Parathyroid adenoma (tissue), 2 donors: Measurements from ENCODE around the gene CHRNG.

Experiments
- H2AFZ ChIP-seq: fragments of 300-600 bp; sonication (generic); one replicate; pipeline ENCODE4 v1.7.0; 2017; ENCODE audit warnings: antibody characterized with exemption, mild to moderate bottlenecking
- H3K27ac ChIP-seq: fragments of 300-600 bp; sonication (generic); one replicate; pipeline ENCODE4 v1.7.0; 2017
- H3K27me3 ChIP-seq: fragments of 300-600 bp; sonication (generic); one replicate; pipeline ENCODE4 v1.7.0; 2017; ENCODE audit warnings: low read length; ENCODE audit not compliant: control insufficient read depth, insufficient read depth
- H3K36me3 ChIP-seq: fragments of 300-600 bp; sonication (generic); one replicate; pipeline ENCODE4 v1.7.0; 2017; ENCODE audit warnings: low read length; ENCODE audit not compliant: control insufficient read depth, insufficient read depth
- H3K4me1 ChIP-seq: fragments of 300-600 bp; sonication (generic); one replicate; pipeline ENCODE4 v1.7.0; 2017; ENCODE audit warnings: control low read depth
- H3K4me2 ChIP-seq: fragments of 300-600 bp; sonication (generic); one replicate; pipeline ENCODE4 v1.7.0; 2017; ENCODE audit warnings: low read length
- H3K4me3 ChIP-seq: fragments of 300-600 bp; sonication (generic); one replicate; pipeline ENCODE4 v1.7.0; 2017; ENCODE audit warnings: low read depth, low read length
- H3K79me2 ChIP-seq: fragments of 300-600 bp; sonication (generic); one replicate; pipeline ENCODE4 v1.7.0; 2017; ENCODE audit warnings: control low read depth
- H3K9ac ChIP-seq: fragments of 300-600 bp; sonication (generic); one replicate; pipeline ENCODE4 v1.7.0; 2017; ENCODE audit warnings: mild to moderate bottlenecking
- H3K9me3 ChIP-seq: fragments of 300-600 bp; sonication (generic); one replicate; pipeline ENCODE4 v1.7.0; 2017; ENCODE audit warnings: low read length; ENCODE audit not compliant: control insufficient read depth
- TF ChIP-seq, protein P1 (sequence below): fragments of 300-600 bp; sonication (generic); IDR thresholded peaks from one replicate; pipeline ENCODE4 v1.7.0; 2017; ENCODE audit warnings: antibody characterized with exemption, mild to moderate bottlenecking
- donor health status: primary hyperparathyroidism.

Gene CHRNG

DNA sequence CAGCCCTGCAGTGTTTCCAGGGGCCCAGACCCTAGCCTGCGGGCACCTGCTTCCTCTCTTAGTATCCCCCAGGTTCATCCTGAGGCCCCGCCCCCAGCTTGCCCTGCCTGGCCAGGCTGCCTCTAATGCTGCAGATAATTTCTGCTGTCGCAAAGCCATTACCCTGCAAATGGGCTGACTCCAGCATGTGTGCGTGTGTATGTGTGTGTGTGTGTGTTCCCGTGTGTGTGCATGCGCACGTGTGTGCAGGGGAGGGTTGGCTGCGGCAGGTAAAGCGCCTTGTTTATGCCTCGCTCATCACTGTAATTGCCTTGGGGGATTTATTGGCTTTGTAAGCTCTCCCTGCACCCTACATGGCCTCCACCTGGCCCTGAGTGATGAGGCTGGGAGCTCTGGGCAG, 26.9 kb upstream of the CHRNG start:
- H3K79me2 ChIP-seq: no peaks in the 10 kb centered on the region
- no peak overlapping the region for H3K4me2 ChIP-seq
- TF ChIP-seq, protein P1, sequence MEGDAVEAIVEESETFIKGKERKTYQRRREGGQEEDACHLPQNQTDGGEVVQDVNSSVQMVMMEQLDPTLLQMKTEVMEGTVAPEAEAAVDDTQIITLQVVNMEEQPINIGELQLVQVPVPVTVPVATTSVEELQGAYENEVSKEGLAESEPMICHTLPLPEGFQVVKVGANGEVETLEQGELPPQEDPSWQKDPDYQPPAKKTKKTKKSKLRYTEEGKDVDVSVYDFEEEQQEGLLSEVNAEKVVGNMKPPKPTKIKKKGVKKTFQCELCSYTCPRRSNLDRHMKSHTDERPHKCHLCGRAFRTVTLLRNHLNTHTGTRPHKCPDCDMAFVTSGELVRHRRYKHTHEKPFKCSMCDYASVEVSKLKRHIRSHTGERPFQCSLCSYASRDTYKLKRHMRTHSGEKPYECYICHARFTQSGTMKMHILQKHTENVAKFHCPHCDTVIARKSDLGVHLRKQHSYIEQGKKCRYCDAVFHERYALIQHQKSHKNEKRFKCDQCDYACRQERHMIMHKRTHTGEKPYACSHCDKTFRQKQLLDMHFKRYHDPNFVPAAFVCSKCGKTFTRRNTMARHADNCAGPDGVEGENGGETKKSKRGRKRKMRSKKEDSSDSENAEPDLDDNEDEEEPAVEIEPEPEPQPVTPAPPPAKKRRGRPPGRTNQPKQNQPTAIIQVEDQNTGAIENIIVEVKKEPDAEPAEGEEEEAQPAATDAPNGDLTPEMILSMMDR: no peak
- H2AFZ ChIP-seq: no peak overlapping the region
- no peak overlapping the region for H3K4me3 ChIP-seq
- no peaks in the 10 kb centered on the region for H3K27me3 ChIP-seq
- H3K9ac ChIP-seq: no peak overlapping the region
- no peaks in the 10 kb centered on the region for H3K36me3 ChIP-seq
- no peak overlapping the region for H3K27ac ChIP-seq
- H3K9me3 ChIP-seq: no peaks in the 10 kb centered on the region
- no peaks in the 10 kb centered on the region for H3K4me1 ChIP-seq

DNA sequence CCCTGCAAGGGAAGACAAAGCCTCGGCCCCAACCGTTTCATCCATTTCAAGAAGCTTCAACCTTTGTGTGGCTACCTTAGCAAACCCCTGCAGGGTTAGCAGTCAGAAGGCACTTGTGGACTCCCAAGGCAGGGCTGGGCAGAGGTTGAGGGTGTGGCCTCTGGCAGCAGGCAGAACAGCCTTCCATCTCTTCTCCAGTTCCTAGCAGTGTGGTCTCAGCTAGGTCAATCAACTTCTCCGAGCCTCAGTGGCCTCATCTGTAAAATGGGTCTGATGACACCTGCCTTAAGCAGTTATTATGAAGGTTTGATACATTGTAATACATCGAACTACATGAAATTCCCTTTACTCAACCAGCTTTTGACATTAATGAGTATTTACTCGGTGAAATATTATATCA, 26.1 kb upstream of the CHRNG start:
- Histone ChIP-seq H2AFZ (no peak overlapping the region), H3K9me3 (no peaks in the 10 kb centered on the region), H3K4me3 (no peak overlapping the region), H3K4me2 (no peak overlapping the region), H3K9ac (no peak overlapping the region), H3K4me1 (no peaks in the 10 kb centered on the region), H3K27ac (no peak overlapping the region), H3K27me3 (no peaks in the 10 kb centered on the region), H3K36me3 (no peaks in the 10 kb centered on the region), H3K79me2 (no peaks in the 10 kb centered on the region)
- TF ChIP-seq, protein P1: no peak

DNA sequence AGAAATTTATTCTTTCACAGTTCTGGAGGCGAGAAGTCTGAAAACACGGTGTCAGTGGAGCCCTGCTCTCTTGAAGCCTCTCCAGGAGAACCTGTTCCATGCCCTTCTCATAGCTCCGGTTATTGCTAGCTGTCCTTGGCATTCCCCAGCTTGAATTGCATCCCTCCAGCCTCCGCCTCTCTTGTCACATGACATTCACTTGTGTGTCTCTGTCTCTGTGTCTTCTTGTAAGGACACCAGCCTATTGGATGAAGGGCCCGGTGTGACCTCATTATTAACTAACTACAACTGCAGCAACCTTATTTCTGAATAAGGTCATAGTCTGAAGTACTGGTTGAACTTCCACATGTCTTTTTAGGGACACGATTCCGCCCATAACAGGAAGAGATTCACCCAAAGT, 23.9 kb upstream of the CHRNG start:
- Histone ChIP-seq H3K4me3 (no peak overlapping the region), H3K9ac (no peak overlapping the region), H3K79me2 (no peaks in the 10 kb centered on the region), H3K36me3 (no peaks in the 10 kb centered on the region), H3K4me1 (no peaks in the 10 kb centered on the region), H2AFZ (no peak overlapping the region), H3K4me2 (no peak overlapping the region), H3K9me3 (no peaks in the 10 kb centered on the region), H3K27me3 (no peaks in the 10 kb centered on the region), H3K27ac (no peak overlapping the region)
- TF ChIP-seq, protein P1: no peak

DNA sequence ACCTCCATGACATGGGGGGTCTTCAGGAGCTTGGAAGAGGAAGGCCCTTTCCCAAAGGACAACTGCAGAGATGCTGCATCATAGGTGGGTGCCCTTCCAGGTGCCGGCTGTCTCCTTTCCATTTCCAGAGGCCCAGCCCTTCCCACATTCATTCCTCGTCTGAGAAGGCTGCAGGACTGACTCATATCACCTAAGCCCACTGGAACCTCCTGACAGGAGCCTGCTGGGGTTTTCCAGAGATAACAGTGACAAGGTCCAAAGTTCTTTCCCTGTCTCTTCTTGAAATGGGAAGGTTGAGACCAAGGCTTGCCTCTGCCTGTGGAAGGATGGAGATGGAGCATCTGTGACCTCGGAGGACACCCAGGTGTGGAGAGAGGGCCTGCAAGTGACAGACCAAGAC, 22.9 kb upstream of the CHRNG start:
- no peak overlapping the region for H2AFZ ChIP-seq
- H3K27ac ChIP-seq: no peak overlapping the region
- no peak overlapping the region for H3K4me2 ChIP-seq
- no peaks in the 10 kb centered on the region for H3K4me1 ChIP-seq
- no peaks in the 10 kb centered on the region for H3K79me2 ChIP-seq
- TF ChIP-seq, protein P1: no peak
- no peak overlapping the region for H3K4me3 ChIP-seq
- H3K9me3 ChIP-seq: no peaks in the 10 kb centered on the region
- H3K27me3 ChIP-seq: no peaks in the 10 kb centered on the region
- H3K36me3 ChIP-seq: no peaks in the 10 kb centered on the region
- no peak overlapping the region for H3K9ac ChIP-seq

DNA sequence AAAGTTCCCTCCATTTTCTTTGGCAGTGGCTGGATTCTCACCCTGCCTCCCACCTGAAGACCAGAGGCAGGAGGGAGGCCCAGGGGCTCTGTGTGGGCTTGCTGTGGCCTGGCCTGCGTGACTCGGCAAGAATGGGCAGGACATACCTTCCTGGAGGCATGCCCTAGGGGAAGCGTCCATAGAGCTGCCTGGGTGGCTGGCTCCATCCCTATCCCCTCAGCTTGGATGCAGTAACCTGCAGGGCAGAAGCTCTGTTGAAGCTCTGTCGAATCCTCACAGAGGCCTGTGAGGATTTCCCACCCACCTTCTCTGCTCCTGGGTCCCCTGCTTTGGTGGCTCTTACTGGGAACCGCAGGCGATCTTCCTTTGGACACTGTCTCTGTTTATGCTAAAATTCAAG, 20.6 kb upstream of the CHRNG start:
- Histone ChIP-seq H3K27me3 (peaks cover 3% of the 10 kb centered on the region), H3K4me1 (no peaks in the 10 kb centered on the region), H3K4me3 (no peak overlapping the region), H3K9me3 (no peaks in the 10 kb centered on the region), H3K79me2 (no peaks in the 10 kb centered on the region), H3K27ac (no peak overlapping the region), H3K9ac (no peak overlapping the region), H2AFZ (no peak overlapping the region), H3K4me2 (no peak overlapping the region), H3K36me3 (no peaks in the 10 kb centered on the region)
- TF ChIP-seq, protein P1: no peak
